Panc1 (cell line): ENCODE measurements around the gene KRT27.
A peak's percentile ranks its signal among the peaks of the same experiment; 100 is the strongest.

Experiments
- POLR2AphosphoS5 ChIP-seq: IDR thresholded peaks from 2 replicates; pipeline ENCODE4 v1.6.1; 2012; ENCODE audit warnings: mild to moderate bottlenecking, low read depth, low read length, moderate library complexity
- TF ChIP-seq, protein P1 (sequence below): fragments of 450-650 bp; IDR thresholded peaks from 2 replicates; pipeline ENCODE4 v1.5.1; 2017; ENCODE audit warnings: mild to moderate bottlenecking
- TF ChIP-seq, protein P2 (sequence below), 2 experiments: IDR thresholded peaks; 2 replicates each; pipeline ENCODE4 v1.6.1; 2011 to 2012; ENCODE audit warnings: low read depth in 2 of 2, control low read depth in 1 of 2, low read length in 1 of 2, mild to moderate bottlenecking in 1 of 2, moderate library complexity in 1 of 2; ENCODE audit not compliant: insufficient read depth in 1 of 2

DNA sequence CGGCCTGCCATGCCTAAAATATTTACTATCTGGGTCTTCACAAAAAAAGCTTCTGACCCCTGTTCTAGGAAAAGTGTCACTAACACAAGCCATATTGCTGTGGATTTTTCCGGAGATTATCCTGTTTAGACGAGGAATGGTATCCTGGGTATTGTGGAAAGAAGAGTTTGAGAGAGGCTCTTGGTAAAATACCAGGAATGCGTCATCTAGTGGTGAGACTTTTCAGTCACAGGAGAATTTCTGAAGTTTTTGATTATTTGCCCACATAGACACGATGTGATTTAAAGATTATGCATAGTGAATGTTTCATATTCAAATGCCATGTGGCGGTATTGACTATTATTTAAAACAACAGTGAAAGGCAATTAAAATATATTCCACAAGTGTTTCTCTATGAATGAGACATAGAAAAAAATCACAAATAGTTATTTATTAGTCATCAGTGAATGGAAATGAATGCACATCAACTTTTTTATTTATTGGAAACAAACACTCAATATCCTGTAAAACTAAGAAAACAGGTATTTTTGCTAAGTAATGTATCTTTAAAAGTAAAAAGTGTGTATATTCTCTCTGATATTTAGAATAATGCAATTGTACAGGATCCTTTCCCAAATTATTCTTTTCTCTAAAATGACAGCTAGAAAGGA, 9.6 kb upstream of the KRT27 start:
- no peak for TF ChIP-seq POLR2AphosphoS5
- TF ChIP-seq, protein P1, sequence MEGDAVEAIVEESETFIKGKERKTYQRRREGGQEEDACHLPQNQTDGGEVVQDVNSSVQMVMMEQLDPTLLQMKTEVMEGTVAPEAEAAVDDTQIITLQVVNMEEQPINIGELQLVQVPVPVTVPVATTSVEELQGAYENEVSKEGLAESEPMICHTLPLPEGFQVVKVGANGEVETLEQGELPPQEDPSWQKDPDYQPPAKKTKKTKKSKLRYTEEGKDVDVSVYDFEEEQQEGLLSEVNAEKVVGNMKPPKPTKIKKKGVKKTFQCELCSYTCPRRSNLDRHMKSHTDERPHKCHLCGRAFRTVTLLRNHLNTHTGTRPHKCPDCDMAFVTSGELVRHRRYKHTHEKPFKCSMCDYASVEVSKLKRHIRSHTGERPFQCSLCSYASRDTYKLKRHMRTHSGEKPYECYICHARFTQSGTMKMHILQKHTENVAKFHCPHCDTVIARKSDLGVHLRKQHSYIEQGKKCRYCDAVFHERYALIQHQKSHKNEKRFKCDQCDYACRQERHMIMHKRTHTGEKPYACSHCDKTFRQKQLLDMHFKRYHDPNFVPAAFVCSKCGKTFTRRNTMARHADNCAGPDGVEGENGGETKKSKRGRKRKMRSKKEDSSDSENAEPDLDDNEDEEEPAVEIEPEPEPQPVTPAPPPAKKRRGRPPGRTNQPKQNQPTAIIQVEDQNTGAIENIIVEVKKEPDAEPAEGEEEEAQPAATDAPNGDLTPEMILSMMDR: peak; percentile 74; the same call in 1 of the 2 replicates
- TF ChIP-seq, protein P2, sequence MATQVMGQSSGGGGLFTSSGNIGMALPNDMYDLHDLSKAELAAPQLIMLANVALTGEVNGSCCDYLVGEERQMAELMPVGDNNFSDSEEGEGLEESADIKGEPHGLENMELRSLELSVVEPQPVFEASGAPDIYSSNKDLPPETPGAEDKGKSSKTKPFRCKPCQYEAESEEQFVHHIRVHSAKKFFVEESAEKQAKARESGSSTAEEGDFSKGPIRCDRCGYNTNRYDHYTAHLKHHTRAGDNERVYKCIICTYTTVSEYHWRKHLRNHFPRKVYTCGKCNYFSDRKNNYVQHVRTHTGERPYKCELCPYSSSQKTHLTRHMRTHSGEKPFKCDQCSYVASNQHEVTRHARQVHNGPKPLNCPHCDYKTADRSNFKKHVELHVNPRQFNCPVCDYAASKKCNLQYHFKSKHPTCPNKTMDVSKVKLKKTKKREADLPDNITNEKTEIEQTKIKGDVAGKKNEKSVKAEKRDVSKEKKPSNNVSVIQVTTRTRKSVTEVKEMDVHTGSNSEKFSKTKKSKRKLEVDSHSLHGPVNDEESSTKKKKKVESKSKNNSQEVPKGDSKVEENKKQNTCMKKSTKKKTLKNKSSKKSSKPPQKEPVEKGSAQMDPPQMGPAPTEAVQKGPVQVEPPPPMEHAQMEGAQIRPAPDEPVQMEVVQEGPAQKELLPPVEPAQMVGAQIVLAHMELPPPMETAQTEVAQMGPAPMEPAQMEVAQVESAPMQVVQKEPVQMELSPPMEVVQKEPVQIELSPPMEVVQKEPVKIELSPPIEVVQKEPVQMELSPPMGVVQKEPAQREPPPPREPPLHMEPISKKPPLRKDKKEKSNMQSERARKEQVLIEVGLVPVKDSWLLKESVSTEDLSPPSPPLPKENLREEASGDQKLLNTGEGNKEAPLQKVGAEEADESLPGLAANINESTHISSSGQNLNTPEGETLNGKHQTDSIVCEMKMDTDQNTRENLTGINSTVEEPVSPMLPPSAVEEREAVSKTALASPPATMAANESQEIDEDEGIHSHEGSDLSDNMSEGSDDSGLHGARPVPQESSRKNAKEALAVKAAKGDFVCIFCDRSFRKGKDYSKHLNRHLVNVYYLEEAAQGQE (IDR thresholded peaks at IDR 0.05; ENCODE audit: insufficient read depth in 1 of 2, low read depth in 2 of 2, low read length in 1 of 2): no peak
